G401 (cell line): Measurements from ENCODE around the gene EXOSC5. TPM values are rescaled to one million over a fixed set of nuclear protein-coding genes. Genes with fewer than 3 reads are reported as not detected.
"Not testable (repeated sequence)": the region's sequence is repeated elsewhere in the genome, so short reads cannot be mapped to it uniquely, and the experiment has no call there.

Experiments
- DNase-seq: peaks from one replicate; pipeline ENCODE4 v3.0.0-alpha.2; 2015; ENCODE audit warnings: low spot score
- in situ Hi-C: cut with HindIII; loops from 2 replicates; pipeline ENCODE4 v1.10.0; 2016; ENCODE audit warnings: low sequenced_read_pairs, mixed read lengths
- total RNA-seq: library from RNA; depleted of rRNA; stranded (reverse); fragments of >200 nt; shearing (Covaris generic); gene quantifications from 2 replicates; pipeline ENCODE4 v1.2.3, GENCODE V29; 2014; rRNA removed

Gene EXOSC5
- 57.0 and 71.8 TPM in 2 replicates for total RNA-seq

DNA sequence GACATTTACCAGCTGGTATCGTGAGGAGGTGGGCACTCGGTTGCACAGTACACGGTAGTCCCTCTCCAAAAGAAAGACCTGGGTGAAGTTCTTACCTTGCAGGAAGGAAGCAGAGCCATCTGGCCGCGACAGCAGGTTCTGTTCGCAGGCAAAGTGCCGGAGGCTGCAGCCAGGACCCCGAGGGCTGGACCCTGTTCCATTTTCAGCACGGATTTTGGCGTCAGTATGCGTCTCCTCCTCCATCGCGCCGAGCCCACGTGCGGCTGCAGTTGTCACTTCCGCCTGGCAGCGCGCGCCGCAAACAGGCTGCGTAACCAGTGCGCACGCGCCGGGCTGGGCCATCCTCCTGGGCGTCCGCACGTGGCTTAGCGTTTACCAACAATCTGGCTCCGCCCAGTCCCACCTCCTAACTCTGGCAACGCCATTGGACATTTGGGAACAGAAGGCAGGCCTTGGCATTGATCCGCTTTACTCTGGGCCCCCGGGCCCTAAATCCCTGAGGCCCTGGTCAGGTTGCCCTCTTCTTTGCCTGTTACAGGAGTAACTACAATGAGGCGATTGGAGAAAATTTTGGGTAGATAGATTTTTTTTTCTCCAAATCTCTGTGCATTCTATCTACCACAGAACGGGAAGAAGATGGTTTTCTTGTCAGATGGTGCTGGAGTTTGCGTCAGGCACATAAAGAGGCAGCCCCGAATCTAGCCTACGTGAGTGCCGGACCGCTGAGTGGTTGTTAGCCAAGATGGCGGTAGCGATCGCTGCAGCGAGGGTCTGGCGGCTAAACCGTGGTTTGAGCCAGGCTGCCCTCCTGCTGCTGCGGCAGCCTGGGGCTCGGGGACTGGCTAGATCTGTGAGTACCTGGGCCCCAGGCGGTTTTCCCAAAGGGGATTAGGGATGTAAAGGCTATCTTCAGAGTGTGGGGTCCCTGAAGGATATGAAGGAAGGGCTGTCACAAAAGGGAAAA, at the start of gene EXOSC5, which contains the start of gene BCKDHA:
EXOSC5 (minus strand) TSS at position 274 of the 964 bp plus-strand sequence; CDS start at position 243, 31 bp downstream.
BCKDHA (plus strand) TSS at position 733 of the 964 bp plus-strand sequence; CDS start at position 743, 10 bp downstream.
- DNase-seq: peak; percentile 100
- in situ Hi-C loops: no loop called here

DNA sequence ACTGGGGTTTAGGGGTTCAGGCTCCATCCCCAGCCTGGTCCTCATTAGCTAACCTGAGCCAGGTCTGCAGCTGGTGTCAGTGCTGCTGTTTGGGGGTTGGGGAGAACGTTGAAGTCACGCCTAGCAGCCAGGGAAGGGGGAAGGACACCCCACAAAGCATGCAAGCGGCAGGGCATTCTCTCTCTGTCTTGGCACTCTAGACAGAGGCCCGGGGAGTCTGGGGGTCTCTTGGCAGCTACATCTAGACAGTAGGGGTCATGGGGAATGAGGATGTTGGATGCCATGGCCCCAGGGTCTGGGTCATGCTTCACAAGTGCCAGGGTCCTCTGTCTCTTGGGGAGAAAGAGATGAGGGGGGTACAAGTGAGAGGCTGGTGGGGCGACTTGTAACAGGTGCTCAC, 48.4 kb upstream of the EXOSC5 start:
- no peak for DNase-seq
- in situ Hi-C loops: no loop called here

DNA sequence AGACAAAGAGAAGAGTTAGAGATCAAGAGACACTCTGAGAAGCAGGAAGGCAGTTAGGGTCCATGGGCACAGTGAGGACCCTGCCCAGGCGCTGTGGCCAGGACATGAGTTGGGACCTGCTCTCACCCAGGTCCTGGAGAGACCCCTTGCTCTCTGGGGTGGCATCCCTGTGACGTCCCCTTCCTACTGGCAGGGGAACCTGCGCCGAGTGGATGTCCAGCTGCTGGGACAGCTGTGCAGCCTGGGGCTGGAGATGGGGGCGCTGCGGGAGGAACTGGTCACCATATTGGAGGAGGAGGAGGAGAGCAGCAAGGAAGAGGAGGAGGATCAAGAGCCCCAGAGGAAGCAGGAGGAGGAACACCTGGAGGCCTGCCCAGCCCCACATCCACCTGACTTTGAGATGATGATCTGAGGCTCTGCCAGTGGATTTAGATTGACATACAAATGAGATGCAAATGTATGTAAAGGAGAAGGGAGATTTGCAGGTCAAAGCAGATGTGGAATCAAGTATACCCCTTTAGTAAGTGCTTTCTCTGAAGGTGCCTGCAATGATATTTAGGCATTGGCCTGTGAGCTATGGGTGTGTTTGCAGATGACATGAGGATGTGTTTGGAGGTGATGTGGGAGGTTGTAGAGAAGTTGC, 46.8 kb upstream of the EXOSC5 start:
- in situ Hi-C loops: no loop called here

DNA sequence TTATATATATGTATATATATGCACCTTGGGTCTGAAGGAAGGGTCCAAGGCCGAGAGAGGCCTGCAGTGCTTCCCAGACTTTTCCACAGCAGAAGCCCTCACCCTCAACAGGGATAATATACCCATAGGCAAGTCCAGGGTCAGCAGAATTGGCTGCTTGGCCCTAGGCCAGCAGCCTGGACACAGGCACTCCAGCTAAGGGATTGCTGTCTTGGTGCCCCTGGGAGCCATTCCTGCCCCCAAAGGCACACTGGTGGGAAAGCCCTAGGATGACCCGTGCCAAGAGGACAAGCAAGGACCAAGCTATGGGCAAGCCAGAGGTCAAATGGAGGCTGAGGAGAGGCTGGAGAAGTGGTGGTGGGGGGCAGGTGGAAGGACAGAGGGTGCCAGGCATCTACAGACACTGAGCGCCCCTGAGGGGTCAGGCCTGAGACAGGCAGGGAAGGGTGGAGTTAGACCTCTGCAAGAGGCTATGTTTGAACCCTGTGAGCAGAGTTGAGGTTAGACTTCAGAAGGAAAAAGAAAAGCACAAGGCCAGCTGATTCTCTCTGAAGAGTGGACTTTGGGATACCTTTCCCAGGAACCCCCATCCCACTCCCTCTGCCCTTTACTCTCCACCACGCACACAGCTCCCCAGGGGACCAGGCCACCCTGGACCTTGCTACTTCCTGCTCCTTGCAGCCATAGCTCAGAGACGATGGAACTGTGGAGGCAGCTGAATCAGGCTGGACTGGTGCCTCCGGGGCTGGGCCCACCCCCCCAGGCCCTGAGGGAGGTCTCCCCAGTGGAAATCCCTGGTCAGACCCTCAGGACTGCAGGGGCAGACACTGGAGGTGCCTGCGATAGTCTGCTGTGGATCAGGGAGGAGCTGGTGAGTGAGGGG, 45.6 kb upstream of the EXOSC5 start, which contains the start of gene ERICH4:
ERICH4 (plus strand) TSS at position 684 of the 883 bp plus-strand sequence; CDS start at position 698, 14 bp downstream.
- in situ Hi-C loops: no loop called here
- no peak for DNase-seq

More for the DNA sequence above, 46.8 kb upstream of the EXOSC5 start:
- no peak for DNase-seq

- in situ Hi-C loops: no loop called here
Measured at GRCh38 chr19:41441321-41441945, 44.3 kb upstream of the EXOSC5 start.

GRCh38 chr19:41439441-41440222, 42.5 kb upstream of the EXOSC5 start, which contains the start of gene DMAC2:
DMAC2 (minus strand) TSS chr19:41439912; CDS start chr19:41439899, 13 bp downstream.
- in situ Hi-C loops: no loop called here
- peak; percentile 100 for DNase-seq

More at GRCh38 chr19:41441321-41441945, 44.3 kb upstream of the EXOSC5 start:
- no peak for DNase-seq

- DNase-seq: no peak
- in situ Hi-C loops: no loop called here
Measured at GRCh38 chr19:41437944-41438574, 40.9 kb upstream of the EXOSC5 start.

GRCh38 chr19:41436674-41436951, 39.5 kb upstream of the EXOSC5 start:
- in situ Hi-C loops: no loop called here

DNA sequence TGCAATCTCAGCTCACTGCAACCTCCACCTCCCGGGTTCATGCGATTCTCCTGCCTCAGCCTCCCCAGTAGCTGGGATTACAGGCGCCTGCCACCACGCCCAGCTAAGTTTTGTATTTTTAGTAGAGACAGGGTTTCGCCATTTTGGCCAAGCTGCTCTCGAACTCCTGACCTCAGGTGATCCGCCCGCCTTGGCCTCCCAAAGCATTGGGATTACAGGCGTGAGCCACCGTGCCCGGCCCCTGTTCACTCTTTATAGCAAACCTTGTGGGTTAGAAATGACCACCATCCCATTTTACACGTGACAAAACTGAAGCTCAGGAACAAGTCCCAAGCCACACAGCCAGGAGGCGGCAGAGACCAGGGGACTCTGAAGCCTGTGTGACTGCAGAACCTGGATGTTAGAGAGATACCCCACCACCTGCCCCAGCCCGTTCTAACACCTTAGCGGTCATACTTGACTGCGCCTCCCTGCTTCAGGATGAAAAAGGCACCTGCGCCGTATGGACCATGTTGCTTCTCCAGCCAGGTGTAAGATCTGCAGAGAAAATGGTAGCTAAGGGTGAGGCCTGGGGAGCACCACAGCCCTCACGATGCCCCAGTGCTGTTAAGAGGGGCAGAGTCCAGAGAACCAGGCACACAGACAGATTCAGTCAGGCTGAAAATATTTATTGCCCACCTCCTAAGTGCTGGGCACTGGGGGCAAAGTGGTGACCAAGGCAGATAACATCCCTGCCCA, 38.9 kb upstream of the EXOSC5 start:
- no peak for DNase-seq
- in situ Hi-C loops: no loop called here

More at GRCh38 chr19:41436674-41436951, 39.5 kb upstream of the EXOSC5 start:
- no peak for DNase-seq

GRCh38 chr19:41435376-41435775, 38.2 kb upstream of the EXOSC5 start:
- DNase-seq, in situ Hi-C loops: not testable (repeated sequence)

DNA sequence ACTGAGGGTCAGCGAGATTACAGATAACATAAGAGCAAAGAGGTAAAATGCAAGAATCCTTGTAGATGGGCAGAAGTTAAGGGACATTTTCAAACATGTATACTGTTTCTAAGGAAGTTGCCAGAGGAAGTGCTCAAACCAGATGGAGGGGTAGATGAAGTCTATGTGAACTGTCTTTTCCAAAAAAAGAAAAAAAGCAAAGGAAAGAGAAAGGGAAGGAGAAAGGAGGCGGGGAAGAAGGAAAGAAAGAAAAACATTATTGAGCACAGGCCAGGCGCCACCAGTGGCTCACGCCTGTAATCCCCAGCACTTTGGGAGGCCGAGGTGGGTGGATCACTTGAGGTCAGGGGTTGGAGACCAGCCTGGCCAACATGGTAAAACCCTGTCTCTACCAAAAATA, 37.3 kb upstream of the EXOSC5 start:
- in situ Hi-C loops: no loop called here

GRCh38 chr19:41433171-41433570, 36.0 kb upstream of the EXOSC5 start:
- in situ Hi-C loops: no loop called here

More for the DNA sequence above, 37.3 kb upstream of the EXOSC5 start:
- DNase-seq: no peak

DNA sequence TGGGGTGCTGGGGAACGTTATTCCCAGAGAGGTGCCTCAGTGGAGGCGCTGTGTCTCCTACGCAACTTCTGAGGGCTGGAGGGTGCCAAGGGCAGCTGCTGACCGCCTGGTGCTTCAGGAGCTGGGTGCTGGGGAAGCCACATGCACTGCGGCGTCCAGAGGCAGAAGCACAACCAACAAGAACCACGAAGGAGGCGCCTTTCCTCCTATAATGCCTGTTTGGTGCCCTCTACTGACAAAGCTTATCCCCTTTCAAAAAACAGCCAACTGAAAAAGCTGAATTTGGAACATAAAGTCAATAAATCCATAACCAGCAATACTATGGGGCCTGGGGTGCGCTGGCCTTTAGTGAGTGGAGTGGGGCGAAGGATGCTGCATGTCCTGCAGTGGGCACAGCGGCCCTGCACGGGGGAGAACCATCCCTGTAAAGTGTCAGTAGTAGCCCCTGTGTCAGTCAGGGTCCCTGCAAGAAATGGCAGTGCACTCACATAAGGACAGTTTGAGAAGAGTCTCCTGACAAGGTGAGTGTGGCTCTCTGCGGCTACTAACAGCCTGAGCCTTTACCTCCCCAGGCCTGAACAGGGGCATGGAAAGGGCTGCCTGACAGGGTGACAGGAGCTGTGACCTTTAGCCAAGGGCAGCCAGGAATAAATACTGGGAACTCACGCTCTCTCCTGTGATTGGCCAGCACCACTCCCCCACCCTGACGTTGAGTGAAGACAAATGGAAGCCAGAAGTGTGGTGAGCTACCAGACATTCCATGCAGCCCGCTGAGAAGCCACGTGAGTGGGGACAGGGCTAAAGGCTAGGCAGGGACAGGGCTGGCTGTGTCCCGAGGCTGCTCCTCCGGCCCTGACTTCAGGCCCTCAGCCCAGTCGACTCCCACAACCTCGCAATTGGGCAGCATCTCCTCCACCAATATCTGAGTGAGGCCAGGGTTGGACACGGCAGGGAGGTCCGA, 34.5 kb upstream of the EXOSC5 start:
- in situ Hi-C loops: no loop called here
- peak; percentile 17 for DNase-seq

More at GRCh38 chr19:41433171-41433570, 36.0 kb upstream of the EXOSC5 start:
- no peak for DNase-seq

DNA sequence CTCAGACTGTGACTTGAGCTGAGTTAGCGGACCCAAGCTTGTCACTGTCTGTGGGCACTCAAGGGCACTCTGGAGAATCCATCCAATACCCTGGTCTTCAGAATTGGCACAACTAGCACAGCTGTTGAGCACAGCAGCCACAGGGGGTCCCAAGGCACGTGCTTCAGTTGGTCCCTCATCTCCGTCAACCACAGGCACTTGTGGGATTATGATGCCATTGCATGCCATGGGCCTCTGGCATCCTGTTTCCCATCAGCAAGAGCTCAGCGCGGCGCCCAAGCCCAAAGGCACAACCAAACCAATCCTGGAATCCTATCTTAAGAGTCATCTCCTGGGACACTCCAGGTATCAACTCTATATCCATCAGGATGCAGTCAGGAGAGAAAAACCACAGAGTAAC, 33.8 kb upstream of the EXOSC5 start:
- DNase-seq: no peak
- in situ Hi-C loops: no loop called here

DNA sequence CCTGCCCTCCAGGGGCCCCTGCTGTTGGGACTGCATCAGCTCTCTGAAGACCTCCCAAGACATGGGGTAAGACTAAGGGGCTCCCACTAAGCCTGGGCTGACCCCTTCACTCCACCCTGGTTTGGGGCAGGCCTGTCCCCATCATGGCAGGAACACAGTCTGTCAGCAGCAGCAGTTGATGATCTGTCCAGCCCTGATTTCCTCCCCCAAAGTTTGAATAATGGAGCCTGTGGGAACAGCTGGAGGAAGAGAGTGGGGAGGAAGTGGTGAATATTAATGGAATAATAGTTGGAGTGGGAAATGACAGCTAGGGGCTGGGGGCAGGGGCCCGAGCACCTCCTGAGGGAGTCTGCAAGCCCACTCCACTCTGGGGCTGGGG, 31.3 kb upstream of the EXOSC5 start:
- in situ Hi-C loops: no loop called here
- DNase-seq: no peak
